Coronary artery (tissue), 2 donors: ENCODE results near the gene RNF40.
A peak's percentile ranks its signal among the peaks of the same experiment; 100 is the strongest.

Experiments used
- DNase-seq: peaks from one replicate; pipeline ENCODE4 v3.0.0-alpha.2; 2017; ENCODE audit warnings: low spot score
- H3K27ac ChIP-seq, 2 donors: fragments of 200-600 bp; sonication (generic); one replicate each; pipeline ENCODE4 v1.5.1; 2016 to 2019
- H3K4me3 ChIP-seq: fragments of 200-600 bp; sonication (generic); 2 replicates; pipeline ENCODE4 v1.5.1; 2016; ENCODE audit warnings: mild to moderate bottlenecking, moderate library complexity
- TF ChIP-seq, protein P1 (sequence below): fragments of 200-600 bp; sonication (generic); IDR thresholded peaks from one replicate; pipeline ENCODE4 v1.5.1; 2019; ENCODE audit warnings: antibody characterized with exemption

The RNF40 gene

DNA sequence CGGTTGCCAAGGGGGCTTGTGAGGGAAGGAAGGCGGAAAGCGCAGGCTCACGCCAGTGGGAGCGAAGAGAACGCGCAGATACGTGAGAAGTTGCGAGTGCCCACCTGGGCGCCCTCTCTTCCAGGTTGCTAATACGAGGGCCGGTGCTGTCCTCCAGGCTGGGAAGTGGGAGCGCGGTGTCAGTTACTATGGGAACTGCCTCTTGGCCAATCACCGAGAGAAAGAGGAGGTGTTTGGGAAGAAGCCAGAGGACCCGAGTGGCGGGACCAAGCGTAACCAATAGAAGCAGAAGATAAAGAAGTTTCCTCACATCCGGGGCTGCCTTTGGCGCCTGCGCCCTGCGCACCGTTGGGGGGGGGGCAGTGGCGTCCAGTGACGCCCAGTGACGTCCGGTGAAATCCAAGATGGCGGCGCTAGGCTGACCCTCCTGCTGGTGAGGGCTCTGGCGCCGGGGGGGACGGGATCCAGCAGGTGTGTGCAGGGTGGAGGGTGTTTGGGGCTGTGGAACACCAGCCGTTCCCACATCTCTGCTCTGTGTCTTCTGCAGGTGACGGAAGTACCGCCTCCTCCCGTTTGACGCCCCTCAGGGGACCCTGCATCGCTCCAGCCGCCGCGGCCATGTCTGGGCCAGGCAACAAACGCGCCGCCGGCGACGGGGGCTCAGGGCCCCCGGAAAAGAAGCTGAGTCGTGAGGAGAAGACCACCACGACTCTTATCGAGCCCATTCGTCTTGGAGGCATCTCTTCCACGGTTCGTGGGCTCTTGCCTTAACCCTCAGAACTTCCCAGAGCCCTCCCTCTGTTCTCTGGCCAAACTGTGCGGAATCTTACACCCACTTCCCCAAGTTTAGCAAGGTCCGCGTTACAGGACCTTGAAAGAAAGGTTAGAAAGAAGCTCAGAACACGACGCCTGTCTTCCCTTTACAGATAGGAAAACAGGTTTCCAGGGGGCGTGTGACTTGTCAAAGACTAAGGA is at the start of gene RNF40, which contains the start of gene CFAP119:
TSS of gene RNF40 (plus strand) at position 395 of the 975 bp plus-strand sequence. CDS start at position 619, 224 bp downstream.
TSS of gene CFAP119 (minus strand) at position 135 of the 975 bp plus-strand sequence. CDS start 314 bp downstream, outside the sequence.
- peak; percentile 98 for DNase-seq
- Histone ChIP-seq H3K4me3 (peak within 1 kb of the TSS; percentile 92), H3K27ac (peak within 1 kb of the TSS; percentile 90 to 97)
- TF ChIP-seq, protein P1, sequence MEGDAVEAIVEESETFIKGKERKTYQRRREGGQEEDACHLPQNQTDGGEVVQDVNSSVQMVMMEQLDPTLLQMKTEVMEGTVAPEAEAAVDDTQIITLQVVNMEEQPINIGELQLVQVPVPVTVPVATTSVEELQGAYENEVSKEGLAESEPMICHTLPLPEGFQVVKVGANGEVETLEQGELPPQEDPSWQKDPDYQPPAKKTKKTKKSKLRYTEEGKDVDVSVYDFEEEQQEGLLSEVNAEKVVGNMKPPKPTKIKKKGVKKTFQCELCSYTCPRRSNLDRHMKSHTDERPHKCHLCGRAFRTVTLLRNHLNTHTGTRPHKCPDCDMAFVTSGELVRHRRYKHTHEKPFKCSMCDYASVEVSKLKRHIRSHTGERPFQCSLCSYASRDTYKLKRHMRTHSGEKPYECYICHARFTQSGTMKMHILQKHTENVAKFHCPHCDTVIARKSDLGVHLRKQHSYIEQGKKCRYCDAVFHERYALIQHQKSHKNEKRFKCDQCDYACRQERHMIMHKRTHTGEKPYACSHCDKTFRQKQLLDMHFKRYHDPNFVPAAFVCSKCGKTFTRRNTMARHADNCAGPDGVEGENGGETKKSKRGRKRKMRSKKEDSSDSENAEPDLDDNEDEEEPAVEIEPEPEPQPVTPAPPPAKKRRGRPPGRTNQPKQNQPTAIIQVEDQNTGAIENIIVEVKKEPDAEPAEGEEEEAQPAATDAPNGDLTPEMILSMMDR, result no peak

DNA sequence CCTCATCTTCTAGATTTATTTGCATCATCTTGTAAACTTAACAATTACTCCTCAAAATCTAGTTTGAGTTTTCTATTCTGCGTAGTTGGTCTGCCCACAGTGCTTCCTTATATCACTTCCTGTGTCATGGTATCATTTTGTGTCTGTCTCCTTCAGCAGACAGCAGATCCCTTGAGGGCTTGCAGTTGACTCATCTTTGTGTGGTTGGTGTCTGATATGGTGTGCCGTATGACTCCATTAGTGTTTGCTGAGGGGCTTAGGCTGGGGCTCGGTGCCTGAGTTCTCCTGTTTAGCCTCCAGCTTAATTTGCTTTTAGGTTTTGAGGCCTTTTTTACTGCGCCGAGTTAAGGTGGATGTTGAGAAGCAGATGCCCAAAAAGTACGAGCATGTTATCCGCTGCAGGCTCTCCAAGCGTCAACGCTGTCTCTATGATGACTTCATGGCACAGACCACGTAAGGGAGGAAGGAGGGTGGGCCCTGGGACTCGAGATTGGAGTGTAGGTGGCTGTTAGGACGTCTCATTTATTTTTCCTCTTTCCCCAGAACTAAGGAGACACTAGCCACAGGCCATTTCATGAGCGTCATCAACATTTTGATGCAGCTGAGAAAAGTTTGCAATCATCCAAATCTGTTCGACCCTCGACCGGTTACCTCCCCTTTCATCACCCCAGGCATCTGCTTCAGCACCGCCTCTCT is 46.2 kb upstream of the RNF40 start:
- TF ChIP-seq, protein P1, result no peak
- no peak for DNase-seq
- Histone ChIP-seq H3K27ac (peak overlapping the region in 1 of 2 donors; percentile 41), H3K4me3 (no peak overlapping the region)

DNA sequence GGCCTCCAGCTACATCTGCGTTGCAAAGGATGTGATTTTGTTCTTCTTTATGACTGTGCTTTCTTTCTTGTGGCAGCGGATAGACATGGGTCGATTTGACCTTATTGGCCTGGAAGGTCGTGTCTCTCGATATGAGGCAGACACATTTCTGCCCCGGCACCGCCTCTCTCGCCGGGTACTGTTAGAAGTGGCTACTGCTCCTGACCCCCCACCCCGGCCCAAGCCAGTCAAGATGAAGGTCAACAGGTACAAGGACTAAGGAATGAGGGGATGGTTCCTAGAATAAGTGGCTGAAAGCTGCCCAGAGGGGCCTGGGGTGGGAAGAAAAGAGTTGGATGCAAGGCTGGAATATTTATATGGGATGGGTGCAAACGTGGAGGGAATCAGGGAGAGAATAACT is 42.0 kb upstream of the RNF40 start:
- Histone ChIP-seq H3K27ac (no peak overlapping the region), H3K4me3 (no peak overlapping the region)
- DNase-seq, result no peak
- TF ChIP-seq, protein P1, result no peak

DNA sequence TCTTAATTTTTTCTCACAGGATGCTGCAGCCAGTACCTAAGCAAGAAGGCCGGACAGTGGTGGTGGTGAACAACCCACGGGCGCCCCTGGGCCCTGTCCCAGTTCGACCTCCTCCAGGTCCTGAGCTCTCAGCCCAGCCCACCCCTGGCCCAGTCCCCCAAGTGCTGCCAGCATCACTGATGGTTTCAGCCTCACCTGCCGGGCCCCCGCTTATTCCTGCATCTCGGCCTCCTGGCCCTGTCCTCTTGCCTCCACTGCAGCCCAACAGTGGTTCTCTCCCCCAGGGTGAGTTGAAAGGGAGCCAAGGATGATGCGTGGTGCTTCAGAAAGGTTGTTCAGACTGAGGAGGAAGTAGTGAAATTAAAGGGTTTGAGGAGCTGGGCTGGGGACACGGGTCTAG is 41.4 kb upstream of the RNF40 start:
- Histone ChIP-seq H3K4me3 (no peak overlapping the region), H3K27ac (no peak overlapping the region)
- TF ChIP-seq, protein P1, result no peak
- no peak for DNase-seq

DNA sequence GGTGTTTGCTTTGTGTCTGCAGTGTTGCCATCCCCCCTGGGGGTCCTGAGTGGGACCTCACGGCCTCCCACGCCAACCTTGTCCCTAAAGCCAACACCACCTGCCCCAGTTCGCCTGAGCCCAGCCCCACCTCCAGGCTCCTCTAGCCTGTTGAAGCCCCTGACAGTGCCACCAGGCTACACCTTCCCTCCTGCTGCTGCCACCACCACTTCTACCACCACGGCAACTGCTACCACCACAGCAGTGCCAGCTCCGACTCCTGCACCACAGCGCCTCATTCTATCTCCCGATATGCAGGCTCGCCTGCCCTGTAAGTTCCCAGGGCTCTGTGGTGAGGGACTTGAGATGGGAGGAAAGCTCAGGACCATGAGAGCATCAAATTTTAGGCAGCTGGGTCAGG is 41.0 kb upstream of the RNF40 start:
- DNase-seq, result no peak

DNA sequence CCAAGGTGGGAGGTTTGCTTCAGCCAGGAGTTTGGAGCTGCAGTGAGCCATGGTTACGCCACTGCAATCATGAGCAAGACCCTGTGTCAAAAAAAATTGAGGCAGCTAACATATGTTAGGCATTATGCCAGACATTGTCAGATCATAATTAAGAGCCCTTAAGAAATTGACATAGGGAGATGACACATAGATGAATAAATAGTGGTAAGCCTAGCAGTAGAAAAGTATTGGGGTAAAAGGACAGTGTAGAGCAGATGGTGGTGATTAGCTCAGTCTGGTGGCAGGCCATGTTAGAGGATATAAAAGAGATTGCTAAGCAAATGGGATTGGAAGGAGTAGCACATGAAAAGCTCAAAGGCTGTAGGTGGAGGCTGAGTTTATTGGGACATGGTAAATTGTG is 40.5 kb upstream of the RNF40 start:
- TF ChIP-seq, protein P1, result no peak
- no peak overlapping the region for H3K27ac ChIP-seq
- no peak for DNase-seq
- H3K4me3 ChIP-seq, result no peak overlapping the region

More for the DNA sequence above, 41.0 kb upstream of the RNF40 start:
- H3K27ac ChIP-seq, result no peak overlapping the region
- no peak overlapping the region for H3K4me3 ChIP-seq
- TF ChIP-seq, protein P1, result no peak
